GM23338 (cell line): ENCODE results near the gene BAG2. TPM values are rescaled to one million over a fixed set of nuclear protein-coding genes. Genes with fewer than 3 reads are reported as not detected.

Experiments used
- ATAC-seq: fragments of 200-7000 bp; cut with Tn5 transposase; 3 replicates; pipeline ENCODE4 v1.9.1; 2020
- DNase-seq: peaks from one replicate; pipeline ENCODE4 v3.0.0-alpha.2; 2015; ENCODE audit warnings: low spot score
- H2AFZ ChIP-seq: fragments of 200-600 bp; sonication (generic); 2 replicates; pipeline ENCODE4 v1.8.0; 2016; ENCODE audit warnings: antibody characterized with exemption, mild to moderate bottlenecking, moderate library complexity
- H3F3A ChIP-seq: fragments of 200-600 bp; sonication (generic); replicated peaks from 2 replicates; pipeline ENCODE4 v1.8.0; 2017; ENCODE audit warnings: antibody characterized with exemption, mixed run types, low read depth
- H3K27ac ChIP-seq: fragments of 200-600 bp; sonication (generic); 2 replicates; pipeline ENCODE4 v1.6.1; 2016; ENCODE audit warnings: low read depth
- H3K27me3 ChIP-seq: fragments of 200-600 bp; sonication (generic); 2 replicates; pipeline ENCODE4 v1.8.0; 2016; ENCODE audit warnings: mild to moderate bottlenecking, mixed run types, moderate library complexity; ENCODE audit not compliant: insufficient read depth
- H3K36me3 ChIP-seq: fragments of 200-600 bp; sonication (generic); 2 replicates; pipeline ENCODE4 v1.8.0; 2016; ENCODE audit warnings: mild to moderate bottlenecking; ENCODE audit not compliant: insufficient read depth
- H3K4me1 ChIP-seq: fragments of 200-600 bp; sonication (generic); 2 replicates; pipeline ENCODE4 v1.8.0; 2016; ENCODE audit warnings: mild to moderate bottlenecking, moderate library complexity; ENCODE audit not compliant: insufficient read depth
- H3K4me2 ChIP-seq: fragments of 200-600 bp; sonication (generic); 2 replicates; pipeline ENCODE4 v1.7.1; 2017; ENCODE audit warnings: mixed run types
- H3K4me3 ChIP-seq: fragments of 200-600 bp; sonication (generic); 2 replicates; pipeline ENCODE4 v1.6.1; 2016; ENCODE audit warnings: mixed run types
- H3K79me2 ChIP-seq: fragments of 200-600 bp; sonication (generic); replicated peaks from 2 replicates; pipeline ENCODE4 v1.8.0; 2017; ENCODE audit warnings: mild to moderate bottlenecking; ENCODE audit not compliant: insufficient read depth
- H3K9me2 ChIP-seq: fragments of 200-600 bp; sonication (generic); 2 replicates; pipeline ENCODE4 v1.8.0; 2017; ENCODE audit not compliant: insufficient read depth
- H4K20me1 ChIP-seq: fragments of 200-600 bp; sonication (generic); replicated peaks from 2 replicates; pipeline ENCODE4 v1.8.0; 2017; ENCODE audit warnings: mild to moderate bottlenecking; ENCODE audit not compliant: insufficient read depth
- H3K27ac Mint-ChIP-seq: 2 replicates; pipeline ENCODE4 v1.8.0; 2020; ENCODE audit warnings: inconsistent platforms, mild to moderate bottlenecking, moderate library complexity, mixed read lengths
- H3K27me3 Mint-ChIP-seq: 3 replicates; pipeline ENCODE4 v1.8.0; 2022; ENCODE audit warnings: low read depth, mild to moderate bottlenecking, moderate library complexity, mixed read lengths, inconsistent platforms; ENCODE audit not compliant: insufficient read depth, poor library complexity
- H3K36me3 Mint-ChIP-seq: 3 replicates; pipeline ENCODE4 v1.8.0; 2021; ENCODE audit warnings: low read depth, mild to moderate bottlenecking, inconsistent platforms, moderate library complexity, mixed read lengths
- H3K4me1 Mint-ChIP-seq: 3 replicates; pipeline ENCODE4 v1.8.0; 2020; ENCODE audit warnings: mild to moderate bottlenecking, inconsistent platforms, mixed read lengths
- H3K4me3 Mint-ChIP-seq: 3 replicates; pipeline ENCODE4 v1.8.0; 2021; ENCODE audit warnings: moderate library complexity, mild to moderate bottlenecking, inconsistent platforms, mixed read lengths
- H3K9me3 Mint-ChIP-seq: 3 replicates; pipeline ENCODE4 v1.8.0; 2020; ENCODE audit warnings: moderate library complexity, mild to moderate bottlenecking, inconsistent platforms, mixed read lengths
- CREB1 ChIP-seq: fragments of 250-450 bp; sonication (Bioruptor Pico); IDR thresholded peaks from 2 replicates; pipeline ENCODE4 v1.5.0; 2020; ENCODE audit warnings: low read depth, mild to moderate bottlenecking, moderate library complexity
- CTCF ChIP-seq, 2 experiments: fragments of 200-600 bp in 1 of 2; sonication (generic) in 1 of 2; conservative IDR thresholded peaks; 2 replicates each; pipeline versions ENCODE4 v1.5.1 to v1.6.1; 2016 to 2017; ENCODE audit warnings: antibody characterized with exemption in 2 of 2, low read depth in 2 of 2, mild to moderate bottlenecking in 2 of 2, moderate library complexity in 1 of 2
- ETS1 ChIP-seq: IDR thresholded peaks from 2 replicates; pipeline ENCODE4 v1.6.1; 2016; ENCODE audit warnings: antibody characterized with exemption
- EZH2 ChIP-seq: fragments of 200-600 bp; sonication (generic); IDR thresholded peaks from one replicate; pipeline ENCODE4 v1.8.0; 2017; ENCODE audit warnings: antibody characterized with exemption, mild to moderate bottlenecking, low read depth; ENCODE audit not compliant: unreplicated experiment
- EZH2phosphoT487 ChIP-seq: fragments of 200-600 bp; sonication (generic); IDR thresholded peaks from one replicate; pipeline ENCODE4 v1.8.1; 2018; ENCODE audit warnings: antibody characterized with exemption; ENCODE audit not compliant: unreplicated experiment
- POLR2AphosphoS5 ChIP-seq: IDR thresholded peaks from 2 replicates; pipeline ENCODE4 v1.6.1; 2016; ENCODE audit warnings: antibody characterized with exemption, low read depth
- REST ChIP-seq: IDR thresholded peaks from one replicate; pipeline ENCODE4 v1.6.1; 2018; ENCODE audit warnings: antibody characterized with exemption; ENCODE audit not compliant: unreplicated experiment
- STAT1 ChIP-seq: IDR thresholded peaks from one replicate; pipeline ENCODE4 v1.6.1; 2016; ENCODE audit warnings: antibody characterized with exemption; ENCODE audit not compliant: unreplicated experiment
- ZNF114 ChIP-seq: fragments of 250-450 bp; sonication (Bioruptor Pico); IDR thresholded peaks from 2 replicates; pipeline ENCODE4 v1.5.0; 2020; ENCODE audit warnings: mild to moderate bottlenecking, moderate library complexity
- ZNF331 ChIP-seq: fragments of 250-450 bp; sonication (Bioruptor Pico); IDR thresholded peaks from 2 replicates; pipeline ENCODE4 v1.5.0; 2020; ENCODE audit warnings: low read depth, mild to moderate bottlenecking, moderate library complexity
- ZNF462 ChIP-seq: fragments of 250-450 bp; sonication (Bioruptor Pico); IDR thresholded peaks from 2 replicates; pipeline ENCODE4 v1.5.0; 2020; ENCODE audit warnings: mild to moderate bottlenecking, moderate library complexity
- polyA plus RNA-seq: library from polyadenylated mRNA; unstranded; fragments of >200 nt; fragmentation: Nextera tagmentation; extraction: Ambion mirVana; gene quantifications from 2 replicates; pipeline ENCODE4 v1.2.1, GENCODE V29; 2016
- total RNA-seq: library from RNA; depleted of rRNA; stranded (reverse); fragments of >200 nt; shearing (Covaris generic); gene quantifications from 2 replicates; pipeline ENCODE4 v1.2.3, GENCODE V29; 2014

The BAG2 gene
- total and polyA plus RNA-seq, 2 experiments from 2014 or later: 8.5 to 9.5 TPM

GRCh38 chr6:57193177-57193576 is 21.1 kb downstream of the BAG2 start (continued):
- TF ChIP-seq REST (no peak), EZH2 (no peak), CREB1 (CRISPR knock-in tag) (no peak), POLR2AphosphoS5 (no peak), ZNF114 (no peak), CTCF (conservative IDR thresholded peaks at IDR 0.05; ENCODE audit: low read depth in 2 of 2) (no peak), ETS1 (no peak)

GRCh38 chr6:57195457-57195856 is 23.3 kb downstream of the BAG2 start:
- no peak overlapping the region for H2AFZ ChIP-seq
- no peaks in the 10 kb centered on the region for H3K36me3 ChIP-seq
- H3K4me3 Mint-ChIP-seq: no peak overlapping the region
- DNase-seq (no peak), ATAC-seq (no peak)
- no peaks in the 10 kb centered on the region for H3K27me3 ChIP-seq
- no peak overlapping the region for H3K27ac ChIP-seq
- no peak overlapping the region for H3K4me3 ChIP-seq
- H3K79me2 ChIP-seq: no peaks in the 10 kb centered on the region; the same call in 1 of the 2 replicates
- no peaks in the 10 kb centered on the region for H3F3A ChIP-seq
- H3K4me2 ChIP-seq: no peak overlapping the region
- no peaks in the 10 kb centered on the region for H3K27me3 Mint-ChIP-seq
- peaks cover 11% of the 10 kb centered on the region for H3K4me1 Mint-ChIP-seq
- no peak overlapping the region for H3K27ac Mint-ChIP-seq
- H3K9me2 ChIP-seq: no peaks in the 10 kb centered on the region
- no peaks in the 10 kb centered on the region; the same call in 1 of the 2 replicates for H4K20me1 ChIP-seq
- H3K9me3 Mint-ChIP-seq: no peaks in the 10 kb centered on the region
- peaks cover 17% of the 10 kb centered on the region for H3K36me3 Mint-ChIP-seq
- 0 out of 2 replicates have a peak, but pooled peaks cover 3% of the 10 kb centered on the region for H3K4me1 ChIP-seq
- no peak for TF ChIP-seq CREB1 (CRISPR knock-in tag)
- no peak for TF ChIP-seq ZNF331
- no peak for TF ChIP-seq ZNF462 (CRISPR knock-in tag)
- TF ChIP-seq EZH2: no peak
- no peak for TF ChIP-seq STAT1
- TF ChIP-seq EZH2phosphoT487: no peak
- no peak for TF ChIP-seq ZNF114
- no peak for TF ChIP-seq ETS1
